OCI-LY3 (cell line): ENCODE results near the gene TTC23.

ENCODE experiments used
- H2AFZ ChIP-seq: fragments of 200-600, 300-600 bp; shearing (Covaris generic); 2 replicates; pipeline ENCODE4 v1.6.0; 2014; ENCODE audit warnings: antibody characterized with exemption, low read depth, low read length
- H3K27ac ChIP-seq: fragments of 200-600, 300-600 bp; sonication (generic); 2 replicates; pipeline ENCODE4 v1.5.1; 2014; ENCODE audit warnings: mild to moderate bottlenecking, low read length, moderate library complexity, mixed read lengths
- H3K27me3 ChIP-seq: fragments of 200-600, 300-600 bp; sonication (generic); 2 replicates; pipeline ENCODE4 v1.6.1; 2014; ENCODE audit warnings: low read depth, low read length, mixed read lengths
- H3K36me3 ChIP-seq: fragments of 200-600, 300-600 bp; sonication (generic); replicated peaks from 2 replicates; pipeline ENCODE3; 2014; ENCODE audit warnings: low read depth, low read length, mixed read lengths
- H3K4me1 ChIP-seq: fragments of 300-600, 200-600 bp; sonication (generic); 2 replicates; pipeline ENCODE4 v1.6.1; 2014; ENCODE audit warnings: low read length, mixed read lengths
- H3K4me2 ChIP-seq: fragments of 200-600, 300-600 bp; sonication (generic); 2 replicates; pipeline ENCODE4 v1.6.1; 2014; ENCODE audit warnings: low read length, mixed read lengths
- H3K4me3 ChIP-seq: fragments of 300-600, 200-600 bp; sonication (generic); 2 replicates; pipeline ENCODE4 v1.5.1; 2014; ENCODE audit warnings: antibody characterized with exemption, mild to moderate bottlenecking, low read length, moderate library complexity
- H3K79me2 ChIP-seq: fragments of 300-600, 200-600 bp; shearing (Covaris generic); 2 replicates; pipeline ENCODE4 v1.6.1; 2014; ENCODE audit warnings: mild to moderate bottlenecking, low read length, mixed read lengths
- H3K9ac ChIP-seq: fragments of 300-600, 200-600 bp; shearing (Covaris generic); 2 replicates; pipeline ENCODE4 v1.6.0; 2014; ENCODE audit warnings: mild to moderate bottlenecking, low read length, moderate library complexity
- H3K9me3 ChIP-seq: fragments of 200-600, 300-600 bp; shearing (Covaris generic); 2 replicates; pipeline ENCODE4 v1.6.1; 2014; ENCODE audit warnings: low read length, mixed read lengths; ENCODE audit not compliant: insufficient read depth
- H4K20me1 ChIP-seq: fragments of 200-600, 300-600 bp; sonication (generic); 2 replicates; pipeline ENCODE4 v1.6.1; 2016; ENCODE audit warnings: low read length, mixed read lengths; ENCODE audit not compliant: insufficient read depth
- EZH2phosphoT487 ChIP-seq: fragments of 200-600 bp; shearing (Covaris generic); IDR thresholded peaks from 2 replicates; pipeline ENCODE4 v1.6.1; 2018; ENCODE audit warnings: antibody characterized with exemption, mixed run types, low read depth
- TF ChIP-seq, protein P1 (sequence below): fragments of 200-600, 300-600 bp; sonication (generic); IDR thresholded peaks from 2 replicates; pipeline ENCODE4 v1.5.1; 2014; ENCODE audit warnings: antibody characterized with exemption, low read length, low read depth

Gene TTC23

DNA sequence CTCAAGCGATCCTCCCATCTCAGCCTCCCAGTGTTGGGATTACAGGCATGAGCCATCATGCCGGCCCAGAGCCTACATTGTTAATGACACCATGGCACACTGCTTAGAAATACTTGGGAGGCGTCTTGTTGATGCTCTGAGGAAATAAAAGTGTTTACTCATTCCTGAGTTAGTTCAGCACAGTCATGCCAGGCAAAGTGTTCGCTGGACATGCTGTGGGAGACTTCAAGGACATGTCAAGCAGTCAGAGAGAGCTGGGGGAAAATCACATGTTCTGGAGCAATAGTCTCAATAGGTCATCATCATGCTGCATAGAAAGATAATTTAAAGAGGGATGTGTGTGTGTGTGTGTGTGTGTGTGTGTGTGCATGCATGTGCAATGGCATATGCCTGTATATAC lies 37.5 kb downstream of the TTC23 start:
- Histone ChIP-seq H3K4me2 (no peak overlapping the region), H3K9ac (no peak overlapping the region), H3K36me3 (no peaks in the 10 kb centered on the region), H3K4me3 (no peak overlapping the region), H3K4me1 (no peaks in the 10 kb centered on the region), H3K27me3 (peaks cover 10% of the 10 kb centered on the region), H3K27ac (no peak overlapping the region), H3K79me2 (no peaks in the 10 kb centered on the region), H4K20me1 (no peaks in the 10 kb centered on the region), H2AFZ (no peak overlapping the region), H3K9me3 (no peaks in the 10 kb centered on the region)
- TF ChIP-seq EZH2phosphoT487, result no peak
- TF ChIP-seq, protein P1, sequence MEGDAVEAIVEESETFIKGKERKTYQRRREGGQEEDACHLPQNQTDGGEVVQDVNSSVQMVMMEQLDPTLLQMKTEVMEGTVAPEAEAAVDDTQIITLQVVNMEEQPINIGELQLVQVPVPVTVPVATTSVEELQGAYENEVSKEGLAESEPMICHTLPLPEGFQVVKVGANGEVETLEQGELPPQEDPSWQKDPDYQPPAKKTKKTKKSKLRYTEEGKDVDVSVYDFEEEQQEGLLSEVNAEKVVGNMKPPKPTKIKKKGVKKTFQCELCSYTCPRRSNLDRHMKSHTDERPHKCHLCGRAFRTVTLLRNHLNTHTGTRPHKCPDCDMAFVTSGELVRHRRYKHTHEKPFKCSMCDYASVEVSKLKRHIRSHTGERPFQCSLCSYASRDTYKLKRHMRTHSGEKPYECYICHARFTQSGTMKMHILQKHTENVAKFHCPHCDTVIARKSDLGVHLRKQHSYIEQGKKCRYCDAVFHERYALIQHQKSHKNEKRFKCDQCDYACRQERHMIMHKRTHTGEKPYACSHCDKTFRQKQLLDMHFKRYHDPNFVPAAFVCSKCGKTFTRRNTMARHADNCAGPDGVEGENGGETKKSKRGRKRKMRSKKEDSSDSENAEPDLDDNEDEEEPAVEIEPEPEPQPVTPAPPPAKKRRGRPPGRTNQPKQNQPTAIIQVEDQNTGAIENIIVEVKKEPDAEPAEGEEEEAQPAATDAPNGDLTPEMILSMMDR, result no peak

DNA sequence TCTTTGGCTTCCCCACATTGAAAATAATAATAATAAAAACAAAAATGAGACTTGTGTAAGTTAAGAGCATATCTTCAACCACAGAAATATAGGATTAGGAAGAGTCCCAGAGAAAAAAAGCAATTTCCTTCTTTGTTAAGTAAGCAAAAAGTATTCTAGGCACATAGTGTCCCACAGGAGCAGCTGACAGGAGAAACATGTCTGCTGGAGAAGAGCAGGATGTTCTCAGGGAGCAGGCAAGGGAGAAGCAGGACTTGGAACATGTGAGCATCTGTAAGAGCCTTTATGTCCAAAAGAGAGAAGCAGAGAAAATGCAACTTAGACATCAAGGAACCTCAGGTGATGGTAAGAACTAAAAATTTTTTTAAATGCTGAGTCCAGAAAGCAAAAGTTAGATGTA lies 39.0 kb downstream of the TTC23 start:
- no peaks in the 10 kb centered on the region for H3K79me2 ChIP-seq
- H3K4me3 ChIP-seq, result no peak overlapping the region
- H3K9me3 ChIP-seq, result no peaks in the 10 kb centered on the region
- H3K4me1 ChIP-seq, result no peaks in the 10 kb centered on the region
- no peak overlapping the region for H3K4me2 ChIP-seq
- no peak overlapping the region for H3K9ac ChIP-seq
- H4K20me1 ChIP-seq, result no peaks in the 10 kb centered on the region
- no peak overlapping the region for H2AFZ ChIP-seq
- H3K27ac ChIP-seq, result no peak overlapping the region
- TF ChIP-seq EZH2phosphoT487, result no peak
- TF ChIP-seq, protein P1, result no peak
- no peaks in the 10 kb centered on the region for H3K36me3 ChIP-seq
- H3K27me3 ChIP-seq, result peaks cover 11% of the 10 kb centered on the region

DNA sequence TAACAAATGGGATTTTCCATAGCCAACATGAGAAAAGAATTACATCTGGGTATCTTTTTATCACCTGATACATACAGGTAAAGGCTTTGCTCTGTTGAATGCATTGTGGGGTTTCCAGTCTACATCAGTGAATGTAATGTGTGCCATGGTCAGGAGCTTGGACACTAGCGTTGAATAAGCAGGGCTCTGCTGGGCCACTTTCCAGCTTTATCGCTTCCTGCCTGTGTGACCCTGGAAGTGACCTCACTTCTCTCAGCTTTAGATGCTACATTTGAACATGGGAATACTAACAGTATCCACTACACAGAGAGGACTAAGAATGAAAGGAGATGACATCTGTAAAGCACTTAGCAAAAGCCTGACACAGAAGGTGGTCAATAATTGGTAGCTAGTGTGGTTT lies 40.1 kb downstream of the TTC23 start:
- H3K9me3 ChIP-seq, result no peaks in the 10 kb centered on the region
- no peak overlapping the region for H2AFZ ChIP-seq
- no peak for TF ChIP-seq EZH2phosphoT487
- TF ChIP-seq, protein P1, result no peak
- no peak overlapping the region for H3K4me3 ChIP-seq
- H3K9ac ChIP-seq, result no peak overlapping the region
- H3K27me3 ChIP-seq, result peaks cover 12% of the 10 kb centered on the region
- no peak overlapping the region for H3K27ac ChIP-seq
- H4K20me1 ChIP-seq, result no peaks in the 10 kb centered on the region
- H3K36me3 ChIP-seq, result no peaks in the 10 kb centered on the region
- no peak overlapping the region for H3K4me2 ChIP-seq
- H3K4me1 ChIP-seq, result no peaks in the 10 kb centered on the region
- H3K79me2 ChIP-seq, result no peaks in the 10 kb centered on the region

DNA sequence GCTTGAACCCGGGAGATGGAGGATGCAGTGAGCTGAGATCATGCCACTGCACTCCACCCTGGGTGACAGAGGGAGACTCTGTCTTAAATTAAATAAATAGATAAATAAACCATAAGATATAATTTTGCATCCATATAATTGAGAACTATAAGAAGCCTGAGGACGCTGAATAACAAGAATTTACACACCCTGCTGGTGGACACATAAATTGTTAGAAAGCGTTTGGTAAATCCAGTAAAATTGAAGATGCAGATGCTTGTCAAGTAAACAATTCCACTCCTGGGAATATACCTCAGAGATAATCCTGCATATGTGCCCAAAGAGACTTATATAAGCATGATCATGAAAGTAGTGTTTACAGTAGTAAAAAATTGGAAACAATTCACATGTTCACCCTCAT lies 41.7 kb downstream of the TTC23 start:
- Histone ChIP-seq H3K9ac (no peak overlapping the region), H3K4me2 (no peak overlapping the region), H4K20me1 (no peaks in the 10 kb centered on the region), H3K27ac (no peak overlapping the region), H2AFZ (no peak overlapping the region), H3K9me3 (no peaks in the 10 kb centered on the region), H3K4me1 (no peaks in the 10 kb centered on the region), H3K27me3 (peaks cover 15% of the 10 kb centered on the region), H3K36me3 (no peaks in the 10 kb centered on the region), H3K79me2 (no peaks in the 10 kb centered on the region), H3K4me3 (no peak overlapping the region)
- TF ChIP-seq, protein P1, result peak; percentile 13; the same call in 1 of the 2 replicates
- TF ChIP-seq EZH2phosphoT487, result no peak
